NB4 (cell line): ENCODE data around the gene MT1E.
"Not testable (repeated sequence)": the region's sequence is repeated elsewhere in the genome, so short reads cannot be mapped to it uniquely, and the experiment has no call there.

ENCODE experiments used
- POLR2A ChIP-seq: IDR thresholded peaks from 2 replicates; pipeline ENCODE4 v1.6.1; 2011; ENCODE audit warnings: mild to moderate bottlenecking; ENCODE audit not compliant: insufficient read length; ENCODE audit errors: extremely low read depth
- TF ChIP-seq, protein P1 (sequence below): IDR thresholded peaks from one replicate; pipeline ENCODE4 v1.5.1; 2012; ENCODE audit warnings: low read depth, low read length

GRCh38 chr16:56665286-56666261, 40.0 kb downstream of the MT1E start:
- TF ChIP-seq, protein P1, sequence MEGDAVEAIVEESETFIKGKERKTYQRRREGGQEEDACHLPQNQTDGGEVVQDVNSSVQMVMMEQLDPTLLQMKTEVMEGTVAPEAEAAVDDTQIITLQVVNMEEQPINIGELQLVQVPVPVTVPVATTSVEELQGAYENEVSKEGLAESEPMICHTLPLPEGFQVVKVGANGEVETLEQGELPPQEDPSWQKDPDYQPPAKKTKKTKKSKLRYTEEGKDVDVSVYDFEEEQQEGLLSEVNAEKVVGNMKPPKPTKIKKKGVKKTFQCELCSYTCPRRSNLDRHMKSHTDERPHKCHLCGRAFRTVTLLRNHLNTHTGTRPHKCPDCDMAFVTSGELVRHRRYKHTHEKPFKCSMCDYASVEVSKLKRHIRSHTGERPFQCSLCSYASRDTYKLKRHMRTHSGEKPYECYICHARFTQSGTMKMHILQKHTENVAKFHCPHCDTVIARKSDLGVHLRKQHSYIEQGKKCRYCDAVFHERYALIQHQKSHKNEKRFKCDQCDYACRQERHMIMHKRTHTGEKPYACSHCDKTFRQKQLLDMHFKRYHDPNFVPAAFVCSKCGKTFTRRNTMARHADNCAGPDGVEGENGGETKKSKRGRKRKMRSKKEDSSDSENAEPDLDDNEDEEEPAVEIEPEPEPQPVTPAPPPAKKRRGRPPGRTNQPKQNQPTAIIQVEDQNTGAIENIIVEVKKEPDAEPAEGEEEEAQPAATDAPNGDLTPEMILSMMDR: not testable (repeated sequence)
- TF ChIP-seq POLR2A: not testable (repeated sequence)
